ENCODE data around the gene HACD1. TPM values are rescaled to one million over a fixed set of nuclear protein-coding genes. Genes with fewer than 3 reads are reported as not detected.
"Not testable (repeated sequence)": the region's sequence is repeated elsewhere in the genome, so short reads cannot be mapped to it uniquely, and the experiment has no call there.

The HACD1 gene
- total RNA-seq, 2 experiments from 2014 or later: 3.3 to 4.1 TPM

DNA sequence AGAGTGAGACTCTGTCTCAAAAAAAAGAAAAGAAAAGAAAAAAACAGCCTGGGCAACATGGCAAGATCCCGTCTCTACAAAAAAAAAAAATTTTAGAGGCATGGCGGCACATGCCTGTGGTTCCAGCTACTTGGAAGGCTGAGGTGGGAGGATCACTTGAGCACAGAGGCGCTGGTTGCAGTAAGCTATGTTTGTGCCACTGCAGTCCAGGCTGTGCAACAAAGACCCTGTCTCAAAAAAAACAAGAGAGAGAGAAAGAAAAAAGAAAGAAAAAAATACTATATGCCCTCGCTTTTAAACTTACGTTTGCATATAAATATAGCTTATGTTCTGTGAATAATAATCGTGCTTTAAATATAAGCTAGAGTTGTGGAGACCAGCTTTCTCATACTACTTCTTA lies 11.2 kb downstream of the HACD1 start:
- POLR2A ChIA-PET: no interaction called here
- Mint-ChIP-seq H3K9me3 (no peaks in the 10 kb centered on the region), H3K27me3 (no peaks in the 10 kb centered on the region), H3K4me3 (no peak overlapping the region), H3K27ac (no peak overlapping the region), H3K36me3 (no peaks in the 10 kb centered on the region), H3K4me1 (ENCODE audit: low read depth) (no peaks in the 10 kb centered on the region)
- intact Hi-C loops (cut with micrococcal nuclease): loop anchor here (2.0 to 5.0 kb wide), 2 partner anchors 267 to 611 kb away; no protein-coding TSS in a partner anchor
- DNase-seq: no peak
- CTCF ChIA-PET: interaction anchor here (0.7 to 4.1 kb wide), 6 partner anchors 9 to 315 kb away, joined by 3 to 24 read pairs (median 6); partner anchors contain the start of gene STAM

DNA sequence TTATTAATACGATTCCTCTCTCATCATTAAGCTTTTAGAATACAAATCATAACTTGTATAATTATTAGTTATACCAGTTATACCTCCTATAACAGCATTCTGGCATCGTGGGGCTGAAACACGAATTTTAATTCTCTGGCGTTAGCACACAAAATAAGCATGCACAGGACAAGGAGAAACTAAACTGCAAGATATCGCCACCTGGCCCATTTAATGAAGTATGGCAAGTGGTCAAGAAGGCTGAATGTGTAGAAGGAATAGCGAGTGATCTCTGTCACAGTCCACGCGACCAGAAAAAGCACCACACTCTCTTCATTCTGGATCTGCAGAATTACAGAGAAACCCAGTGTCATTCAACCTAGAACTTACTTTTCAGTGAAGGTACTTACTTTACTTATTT lies 18.1 kb downstream of the HACD1 start:
- ChIA-PET POLR2A (no interaction called here), CTCF (interaction anchor here (0.7 kb wide), 1 partner anchor 146 kb away, joined by 4 read pairs; no protein-coding TSS in a partner anchor)
- H3K27me3 Mint-ChIP-seq: no peaks in the 10 kb centered on the region
- no peak for DNase-seq
- no peak overlapping the region for H3K27ac Mint-ChIP-seq
- no peak overlapping the region for H3K4me3 Mint-ChIP-seq
- no peaks in the 10 kb centered on the region for H3K9me3 Mint-ChIP-seq
- intact Hi-C loops (cut with micrococcal nuclease): no loop called here
- no peaks in the 10 kb centered on the region for H3K4me1 Mint-ChIP-seq (ENCODE audit: low read depth)
- no peaks in the 10 kb centered on the region for H3K36me3 Mint-ChIP-seq

DNA sequence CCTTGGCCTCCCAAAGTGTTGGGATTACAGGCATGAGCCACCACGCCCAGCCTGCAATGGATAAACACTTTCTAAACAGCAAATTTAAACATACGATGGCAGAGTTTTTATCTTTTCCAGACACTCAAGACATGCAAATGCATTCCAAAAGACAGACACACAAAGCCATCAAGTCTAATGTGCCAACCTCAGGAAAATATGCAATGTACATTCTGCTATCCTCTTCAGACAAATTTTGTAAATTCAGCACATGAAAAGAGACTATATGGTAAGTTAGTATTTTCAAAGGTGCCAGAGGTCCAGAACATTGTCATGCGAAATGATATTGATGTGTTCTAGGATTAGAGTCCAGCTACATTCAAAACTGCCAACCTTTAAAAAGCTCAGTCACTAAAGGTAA lies 19.8 kb downstream of the HACD1 start:
- H3K27ac Mint-ChIP-seq: no peak overlapping the region
- H3K4me1 Mint-ChIP-seq (ENCODE audit: low read depth): no peaks in the 10 kb centered on the region
- ChIA-PET POLR2A (no interaction called here), CTCF (interaction anchor here (1.0 to 2.0 kb wide), 2 partner anchors 9 to 11 kb away, joined by 4 to 8 read pairs; no protein-coding TSS in a partner anchor)
- no peaks in the 10 kb centered on the region for H3K36me3 Mint-ChIP-seq
- H3K4me3 Mint-ChIP-seq: no peak overlapping the region
- no peak for DNase-seq
- H3K27me3 Mint-ChIP-seq: no peaks in the 10 kb centered on the region
- no peaks in the 10 kb centered on the region for H3K9me3 Mint-ChIP-seq
- intact Hi-C loops (cut with micrococcal nuclease): no loop called here

DNA sequence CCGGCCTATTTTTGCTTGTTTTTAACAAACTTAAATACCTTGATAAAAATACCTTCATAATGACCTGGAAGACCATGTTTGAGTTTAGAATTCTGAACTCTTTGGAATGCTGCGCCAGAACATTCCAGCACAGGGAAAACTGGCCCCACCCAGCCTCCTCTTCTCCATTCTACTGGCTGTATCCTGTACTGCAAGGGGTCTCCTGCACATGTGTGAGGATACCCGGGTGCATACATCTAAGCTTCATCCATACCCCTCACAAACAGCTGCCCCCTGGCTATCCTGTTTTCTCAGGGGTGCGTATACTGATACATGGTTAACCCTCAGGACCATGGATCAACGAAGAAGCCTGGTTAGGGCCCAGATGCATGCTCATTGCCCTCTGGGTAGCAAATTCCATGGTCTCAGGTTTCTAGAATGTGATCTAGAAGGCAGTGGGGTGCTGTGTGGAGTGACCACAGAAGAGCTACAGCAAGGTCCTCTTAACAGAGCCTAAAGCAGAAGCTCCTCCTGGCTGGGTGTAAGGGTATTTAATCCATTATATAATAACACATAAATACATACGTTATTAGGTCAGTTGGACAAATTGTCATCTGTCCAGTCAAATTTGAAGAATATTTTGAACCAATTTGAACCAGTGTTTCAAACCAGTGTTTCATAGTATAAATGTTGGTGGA lies 26.1 kb downstream of the HACD1 start:
- intact Hi-C loops (cut with micrococcal nuclease): no loop called here
- Mint-ChIP-seq H3K9me3 (no peaks in the 10 kb centered on the region), H3K27ac (no peak overlapping the region), H3K27me3 (no peaks in the 10 kb centered on the region), H3K4me3 (no peak overlapping the region), H3K4me1 (ENCODE audit: low read depth) (peaks cover 3% of the 10 kb centered on the region), H3K36me3 (no peaks in the 10 kb centered on the region)
- ChIA-PET CTCF (interaction anchor here (1.2 kb wide), 1 partner anchor 153 kb away, joined by 4 read pairs; no protein-coding TSS in a partner anchor), POLR2A (no interaction called here)
- no peak for DNase-seq

DNA sequence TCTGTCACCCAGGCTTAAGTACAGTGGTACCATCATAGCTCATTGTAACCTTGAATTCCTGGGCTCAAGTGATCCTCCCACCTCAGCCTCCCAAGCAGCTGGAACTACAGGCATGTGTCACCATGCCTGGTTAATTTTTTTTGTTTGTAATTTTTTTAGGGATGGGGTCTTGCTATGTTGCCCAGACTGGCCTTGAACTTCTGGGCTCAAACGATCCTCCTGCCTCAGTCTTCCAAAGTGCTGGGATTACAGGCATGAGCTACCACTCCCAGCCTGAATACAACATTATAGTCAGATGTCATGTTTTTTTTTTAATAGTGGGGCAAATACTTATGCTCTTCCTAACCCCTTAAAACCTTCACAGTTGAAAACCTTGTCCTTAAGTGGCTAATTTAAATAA lies 27.9 kb downstream of the HACD1 start:
- H3K27ac Mint-ChIP-seq; H3K36me3 Mint-ChIP-seq; H3K27me3 Mint-ChIP-seq; POLR2A ChIA-PET; intact Hi-C loops (cut with micrococcal nuclease); H3K4me3 Mint-ChIP-seq; DNase-seq; CTCF ChIA-PET; H3K4me1 Mint-ChIP-seq (ENCODE audit: low read depth); H3K9me3 Mint-ChIP-seq: not testable (repeated sequence)

DNA sequence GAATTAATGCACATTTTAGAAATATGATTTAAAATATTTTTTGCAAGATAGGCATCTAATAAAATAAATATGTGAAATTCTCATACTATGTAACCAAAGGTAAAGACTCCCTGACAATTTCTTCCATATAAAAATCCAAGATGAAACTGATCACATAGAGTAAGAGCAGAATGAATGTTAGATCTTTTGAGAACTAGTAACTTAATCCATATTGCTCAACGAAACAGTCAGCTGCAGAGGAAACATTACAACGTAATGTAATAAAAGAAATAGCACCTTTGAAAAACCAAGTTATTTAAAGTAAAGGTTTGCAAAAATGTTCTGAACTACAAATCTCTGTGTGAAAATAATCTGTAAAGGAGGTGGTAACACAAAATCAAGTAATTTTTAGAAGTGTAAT lies 28.8 kb downstream of the HACD1 start:
- no peaks in the 10 kb centered on the region for H3K9me3 Mint-ChIP-seq
- peaks cover 3% of the 10 kb centered on the region for H3K4me1 Mint-ChIP-seq (ENCODE audit: low read depth)
- no peak for DNase-seq
- no peak overlapping the region for H3K4me3 Mint-ChIP-seq
- CTCF ChIA-PET: no interaction called here
- POLR2A ChIA-PET: no interaction called here
- no peak overlapping the region for H3K27ac Mint-ChIP-seq
- intact Hi-C loops (cut with micrococcal nuclease): no loop called here
- peaks cover 5% of the 10 kb centered on the region for H3K27me3 Mint-ChIP-seq
- H3K36me3 Mint-ChIP-seq: no peaks in the 10 kb centered on the region

DNA sequence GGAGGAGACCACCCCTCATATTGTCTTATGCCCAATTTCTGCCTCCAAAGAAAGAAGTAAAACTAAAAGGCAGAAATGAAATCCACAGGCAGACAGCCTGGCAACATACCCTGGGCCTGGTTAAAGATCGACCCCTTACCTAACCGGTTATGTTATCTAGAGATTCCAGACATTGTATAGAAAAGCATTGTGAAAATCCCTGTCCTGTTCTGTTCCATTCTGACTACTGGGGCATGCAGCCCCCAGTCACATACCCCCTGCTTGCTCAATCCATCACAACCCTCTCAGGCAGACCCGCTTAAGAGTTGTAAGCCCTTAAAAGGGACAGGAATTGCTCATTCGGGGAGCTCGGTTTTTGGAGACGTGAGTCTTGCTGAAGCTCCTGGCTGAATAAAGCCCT lies 29.9 kb downstream of the HACD1 start:
- intact Hi-C loops (cut with micrococcal nuclease); DNase-seq; H3K4me3 Mint-ChIP-seq; H3K27ac Mint-ChIP-seq; POLR2A ChIA-PET; H3K9me3 Mint-ChIP-seq; H3K36me3 Mint-ChIP-seq; H3K27me3 Mint-ChIP-seq; CTCF ChIA-PET; H3K4me1 Mint-ChIP-seq (ENCODE audit: low read depth): not testable (repeated sequence)

DNA sequence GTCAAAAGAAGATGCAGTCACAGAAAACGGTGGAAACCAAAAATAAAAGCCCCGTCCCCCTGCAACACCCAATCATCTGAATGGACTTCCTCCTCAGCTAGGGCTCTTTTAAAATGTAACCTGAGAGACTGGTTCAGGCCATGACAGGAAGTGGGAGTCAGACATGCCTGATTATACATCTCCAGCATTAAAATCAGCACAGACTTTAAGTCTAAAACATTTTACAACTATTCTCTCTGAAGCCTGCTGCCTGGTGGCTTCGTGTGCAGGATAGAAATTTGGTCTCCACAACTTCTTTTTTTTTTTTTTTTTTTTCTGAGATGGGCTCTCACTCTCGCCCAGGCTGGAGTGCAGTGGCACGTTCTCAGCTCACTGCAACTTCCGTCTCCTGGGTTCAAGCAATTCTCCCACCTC lies 30.3 kb downstream of the HACD1 start:
- DNase-seq: no peak
- intact Hi-C loops (cut with micrococcal nuclease): no loop called here

DNA sequence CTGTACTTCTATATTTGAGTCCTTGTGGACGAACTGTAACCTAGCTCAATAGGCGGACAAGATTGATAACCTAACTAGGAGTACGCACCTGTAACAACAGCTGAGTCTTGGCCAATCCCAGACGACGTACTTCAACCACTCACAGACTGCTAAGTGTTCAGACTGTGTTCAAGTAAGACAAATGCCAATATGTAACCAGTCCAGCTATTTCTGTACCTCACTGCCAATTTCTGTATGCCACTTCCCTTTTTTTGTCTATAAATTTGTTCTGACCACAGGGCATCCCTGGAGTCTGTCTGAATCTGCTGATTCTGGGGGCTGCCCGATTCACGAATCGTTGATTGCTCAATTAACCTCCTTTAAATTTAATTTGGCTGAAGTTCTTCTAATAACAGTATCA lies 32.2 kb downstream of the HACD1 start:
- intact Hi-C loops (cut with micrococcal nuclease): no loop called here
- Mint-ChIP-seq H3K36me3 (no peaks in the 10 kb centered on the region), H3K27me3 (peaks cover 5% of the 10 kb centered on the region), H3K9me3 (no peaks in the 10 kb centered on the region), H3K4me3 (no peak overlapping the region), H3K27ac (no peak overlapping the region), H3K4me1 (ENCODE audit: low read depth) (peaks cover 3% of the 10 kb centered on the region)
- CTCF ChIA-PET: no interaction called here
- POLR2A ChIA-PET: no interaction called here
- DNase-seq: no peak

More for the DNA sequence above, 30.3 kb downstream of the HACD1 start:
- Mint-ChIP-seq H3K4me1 (ENCODE audit: low read depth) (peaks cover 3% of the 10 kb centered on the region), H3K27ac (no peak overlapping the region), H3K4me3 (no peak overlapping the region), H3K27me3 (peaks cover 5% of the 10 kb centered on the region), H3K9me3 (no peaks in the 10 kb centered on the region), H3K36me3 (no peaks in the 10 kb centered on the region)
- POLR2A ChIA-PET: no interaction called here
- CTCF ChIA-PET: interaction anchor here (0.6 kb wide), 1 partner anchor 152 kb away, joined by 3 read pairs; no protein-coding TSS in a partner anchor

DNA sequence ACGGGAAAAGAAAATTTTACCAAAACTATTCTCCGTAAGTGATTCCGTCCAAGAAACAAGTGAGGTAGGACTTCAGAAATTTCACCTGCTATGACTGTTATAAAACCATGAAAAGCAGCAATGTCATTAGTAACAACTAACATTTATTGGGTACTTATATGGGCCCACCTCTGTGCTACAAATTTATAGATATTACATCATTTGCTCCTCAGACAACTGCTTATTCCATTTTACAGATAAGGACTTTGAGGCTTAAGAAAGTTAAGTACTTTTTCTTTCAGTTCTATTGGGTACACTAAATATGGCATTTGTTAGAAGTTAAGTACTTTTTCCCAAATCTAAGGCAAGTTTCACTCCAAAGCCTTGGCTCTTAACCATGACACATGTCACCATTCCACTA lies 36.3 kb downstream of the HACD1 start:
- H3K27me3 Mint-ChIP-seq: peaks cover 11% of the 10 kb centered on the region
- DNase-seq: no peak
- ChIA-PET CTCF (no interaction called here), POLR2A (no interaction called here)
- intact Hi-C loops (cut with micrococcal nuclease): no loop called here
- no peaks in the 10 kb centered on the region for H3K36me3 Mint-ChIP-seq
- H3K27ac Mint-ChIP-seq: no peak overlapping the region
- no peak overlapping the region for H3K4me3 Mint-ChIP-seq
- no peaks in the 10 kb centered on the region for H3K9me3 Mint-ChIP-seq
- H3K4me1 Mint-ChIP-seq (ENCODE audit: low read depth): no peaks in the 10 kb centered on the region

DNA sequence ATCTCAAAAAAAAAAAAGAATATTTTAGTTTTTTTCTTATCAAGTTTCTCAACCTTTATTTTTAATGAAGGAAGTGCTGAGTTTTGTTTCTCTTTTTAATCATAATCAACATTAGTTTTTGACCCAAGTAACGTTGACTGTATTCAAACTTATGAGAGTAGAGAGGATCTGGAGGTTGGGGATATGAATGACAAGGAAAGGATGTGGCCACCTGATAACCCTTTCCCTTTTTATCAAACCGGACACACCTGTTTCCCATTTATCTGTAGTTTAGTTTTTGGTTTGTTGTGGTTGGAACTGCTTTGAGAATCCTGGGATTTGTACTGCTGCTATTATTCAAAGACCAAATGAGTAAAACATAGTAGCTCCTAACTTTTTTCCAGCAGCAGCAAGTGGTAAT lies 38.6 kb downstream of the HACD1 start:
- Mint-ChIP-seq H3K27ac (no peak overlapping the region), H3K9me3 (no peaks in the 10 kb centered on the region), H3K4me3 (no peak overlapping the region), H3K4me1 (ENCODE audit: low read depth) (no peaks in the 10 kb centered on the region), H3K27me3 (peaks cover 6% of the 10 kb centered on the region), H3K36me3 (no peaks in the 10 kb centered on the region)
- DNase-seq: no peak
- intact Hi-C loops (cut with micrococcal nuclease): no loop called here
- POLR2A ChIA-PET: no interaction called here
- CTCF ChIA-PET: no interaction called here

DNA sequence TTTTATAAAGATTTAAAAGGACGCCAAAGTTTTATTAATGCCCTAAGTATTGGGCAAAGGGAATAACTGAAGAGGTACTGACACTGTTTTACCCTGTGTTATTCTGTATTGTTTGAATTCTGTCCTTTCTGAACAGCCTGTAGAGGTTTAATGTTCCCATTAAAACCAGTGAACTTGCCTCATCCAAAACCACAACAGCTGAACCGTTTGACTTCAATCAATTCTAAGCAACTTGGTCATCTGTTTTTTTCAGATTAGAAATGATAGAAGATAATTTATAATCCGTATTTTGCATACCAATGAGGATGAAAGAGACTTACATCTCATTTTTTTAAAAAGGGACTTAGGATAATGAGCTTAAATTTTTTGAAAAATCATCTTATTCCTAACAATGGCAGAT lies 40.4 kb downstream of the HACD1 start:
- Mint-ChIP-seq H3K4me1 (ENCODE audit: low read depth) (no peaks in the 10 kb centered on the region), H3K27me3 (peaks cover 6% of the 10 kb centered on the region), H3K9me3 (no peaks in the 10 kb centered on the region), H3K4me3 (no peak overlapping the region), H3K36me3 (no peaks in the 10 kb centered on the region), H3K27ac (no peak overlapping the region)
- DNase-seq: no peak
- ChIA-PET POLR2A (no interaction called here), CTCF (no interaction called here)
- intact Hi-C loops (cut with micrococcal nuclease): no loop called here

DNA sequence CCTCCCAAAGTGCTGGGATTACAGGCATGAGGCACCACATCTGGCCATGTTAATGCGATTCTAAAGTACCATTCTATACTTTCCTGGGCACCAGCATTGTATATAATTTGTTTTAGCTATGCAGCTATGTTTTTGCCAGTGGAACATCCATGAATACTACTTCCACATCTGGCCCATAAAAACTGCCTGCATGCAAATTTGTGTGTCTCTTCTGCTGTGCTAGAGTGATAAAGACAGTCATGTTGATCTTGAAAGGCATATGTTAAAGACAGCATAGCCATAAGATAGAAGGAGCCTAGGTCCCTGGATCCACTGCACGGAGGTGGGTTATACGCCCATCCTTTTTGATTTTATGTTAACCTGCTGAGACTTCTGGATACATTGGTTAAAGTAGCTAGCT lies 52.3 kb downstream of the HACD1 start:
- POLR2A ChIA-PET: interaction anchor here (0.6 kb wide), 1 partner anchor 1074 kb away, joined by 3 read pairs; no protein-coding TSS in a partner anchor
- Mint-ChIP-seq H3K27ac (no peak overlapping the region), H3K27me3 (no peaks in the 10 kb centered on the region), H3K36me3 (no peaks in the 10 kb centered on the region), H3K4me1 (ENCODE audit: low read depth) (no peaks in the 10 kb centered on the region), H3K4me3 (no peak overlapping the region), H3K9me3 (no peaks in the 10 kb centered on the region)
- CTCF ChIA-PET: interaction anchor here (0.5 to 1.2 kb wide), 2 partner anchors 31 to 275 kb away, joined by 3 to 6 read pairs; no protein-coding TSS in a partner anchor
- intact Hi-C loops (cut with micrococcal nuclease): no loop called here
- no peak for DNase-seq

All from activated CD4-positive, alpha-beta memory T cell treated with anti-CD3 and anti-CD28 coated beads for 36 hours (primary cell).